CD1c-positive myeloid dendritic cell (primary cell): ENCODE data around the gene PHACTR4.
"Not testable (repeated sequence)": the region's sequence is repeated elsewhere in the genome, so short reads cannot be mapped to it uniquely, and the experiment has no call there.

Source experiments
- DNase-seq: peaks from one replicate; pipeline ENCODE4 v3.0.0-alpha.2; 2016; ENCODE audit errors: extremely low spot score

Gene PHACTR4

DNA sequence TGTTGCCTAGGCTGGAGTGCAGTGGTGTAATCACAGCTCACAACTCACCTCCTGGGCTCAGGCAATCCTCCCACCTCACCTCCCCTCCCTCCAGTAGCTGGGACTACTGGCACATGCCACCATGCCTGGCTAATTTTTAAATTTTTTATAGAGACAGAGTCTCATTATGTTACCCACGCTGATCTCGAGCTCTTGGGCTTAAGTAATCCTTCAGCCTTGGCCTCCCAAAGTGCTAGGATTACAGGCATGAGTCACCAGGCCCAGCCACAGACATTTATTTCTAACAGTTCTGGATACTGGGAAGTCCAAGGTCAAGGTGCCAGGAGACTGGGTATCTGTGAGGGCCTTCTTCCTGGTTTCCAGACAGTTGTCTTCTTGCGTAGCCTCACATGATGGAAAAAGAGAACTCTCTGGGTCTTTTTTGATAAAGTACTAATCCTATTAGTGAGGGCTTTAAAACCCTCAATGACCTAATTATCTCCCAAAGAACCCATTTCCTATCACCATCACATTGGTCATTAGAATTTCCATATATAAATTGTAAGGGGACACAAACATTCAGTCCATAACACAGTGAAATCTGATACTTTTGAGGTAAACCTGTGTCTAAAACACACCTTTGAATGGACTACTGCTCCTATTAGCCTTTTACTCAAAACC, 67.9 kb downstream of the PHACTR4 start:
- DNase-seq, result peak; percentile 62

DNA sequence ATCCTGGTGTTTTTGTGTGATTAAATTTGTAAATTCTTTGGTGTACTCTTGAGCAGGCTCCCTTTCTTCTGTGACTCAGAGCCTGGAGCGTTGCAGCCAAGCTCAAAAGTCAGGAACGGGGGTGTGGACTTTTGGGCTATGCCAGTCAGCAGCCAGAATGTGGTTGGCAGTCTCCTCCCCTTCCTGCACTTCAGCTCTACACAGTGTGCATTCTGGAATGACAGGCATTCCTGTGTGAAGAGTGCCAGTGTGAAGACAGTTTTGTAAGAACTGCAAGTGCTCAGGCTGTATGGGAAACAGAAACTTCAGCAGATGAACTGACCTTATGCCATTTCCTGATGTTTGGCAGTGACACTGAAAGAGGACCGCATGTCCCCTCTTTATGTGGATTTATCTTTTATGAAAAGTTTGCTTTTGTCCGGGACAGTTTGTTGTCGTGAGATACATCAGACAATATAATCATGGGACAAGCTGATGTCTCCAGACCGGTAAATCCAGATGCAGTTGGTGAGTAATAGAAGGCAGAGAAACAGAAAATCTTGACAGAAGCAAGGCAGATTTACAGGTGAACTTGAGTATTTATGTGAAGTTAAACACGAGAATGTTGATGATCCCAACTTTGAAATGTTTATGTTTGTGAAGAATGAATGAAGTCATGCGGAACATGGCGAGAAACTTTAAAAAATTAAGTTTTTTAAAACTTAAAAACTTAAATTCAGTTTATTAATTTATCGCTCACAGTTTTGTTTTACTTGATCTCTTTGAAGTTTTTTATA, 68.6 kb downstream of the PHACTR4 start:
- DNase-seq, result peak; percentile 69

DNA sequence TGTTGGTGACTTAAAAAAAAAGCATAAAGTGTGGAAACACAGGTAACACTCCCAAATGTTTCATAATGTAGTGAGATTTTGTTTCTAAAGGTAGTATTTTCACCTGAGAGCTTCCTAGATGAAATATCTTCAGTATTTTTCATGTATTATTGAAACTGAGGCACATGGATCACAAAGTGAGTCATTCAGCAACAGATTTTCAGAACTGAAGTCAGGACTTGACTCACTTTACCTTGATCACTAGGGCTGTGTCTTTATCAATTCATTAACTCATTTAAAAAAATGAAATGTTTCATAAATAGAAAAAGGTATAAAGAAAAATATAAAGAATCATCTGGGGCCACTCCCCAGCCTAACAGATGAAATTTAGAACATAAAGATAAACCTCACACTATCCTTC, 69.8 kb downstream of the PHACTR4 start:
- no peak for DNase-seq

DNA sequence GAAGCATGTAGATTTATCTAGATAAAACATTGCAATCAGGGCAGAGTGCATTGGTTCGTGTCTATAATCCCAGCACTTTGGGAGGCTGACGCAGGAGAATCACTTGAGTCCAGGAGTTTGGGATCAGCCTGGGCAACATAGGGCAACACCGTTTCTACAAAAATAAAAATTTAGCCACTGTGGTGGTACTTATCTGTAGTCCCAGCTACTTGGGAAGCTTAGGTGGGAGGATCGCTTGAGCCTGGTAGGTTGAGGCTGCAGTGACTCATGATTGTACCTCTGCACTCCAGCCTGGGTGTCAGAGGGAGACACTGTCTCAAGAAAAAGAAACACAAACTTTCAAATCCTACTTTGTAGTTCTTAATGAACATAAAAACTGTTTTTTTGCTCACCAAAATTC, 72.1 kb downstream of the PHACTR4 start:
- DNase-seq, result no peak

DNA sequence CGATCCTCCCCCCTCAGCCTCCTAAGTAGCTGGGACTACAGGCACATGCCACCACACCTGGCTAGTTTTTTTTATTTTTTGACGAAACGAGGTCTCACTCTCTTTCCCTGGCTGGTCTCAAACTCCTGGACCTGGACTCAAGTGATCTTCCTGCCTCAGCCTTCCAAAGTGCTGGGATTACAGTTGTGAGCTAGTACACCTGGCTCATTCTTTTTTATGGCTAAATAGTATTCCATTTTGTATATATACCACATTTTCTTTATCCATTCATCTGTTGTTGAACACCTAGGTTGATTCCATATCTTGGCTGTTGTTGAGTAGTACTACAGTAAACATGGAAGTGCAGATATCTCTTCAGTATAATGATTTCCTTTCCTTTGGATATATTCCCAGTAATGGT, 74.0 kb downstream of the PHACTR4 start:
- no peak for DNase-seq

DNA sequence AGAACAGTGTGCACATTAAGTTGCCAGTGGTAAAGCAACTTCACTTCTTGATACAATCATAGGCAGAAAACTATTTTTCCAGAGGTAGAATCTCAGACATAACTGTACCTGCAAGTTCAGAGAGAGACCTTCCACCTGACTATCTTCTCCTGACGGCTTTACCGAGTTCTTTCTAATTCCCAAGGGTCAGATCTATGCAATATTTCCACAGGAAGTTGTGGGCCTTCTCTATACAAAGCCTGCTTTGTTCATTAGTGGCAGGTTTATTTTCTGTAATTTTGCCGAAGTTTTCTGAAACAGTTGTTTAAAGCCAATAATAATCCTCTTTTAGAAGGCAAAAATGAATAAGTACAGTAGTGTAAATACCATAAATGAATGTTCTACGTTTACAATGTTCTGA, 78.1 kb downstream of the PHACTR4 start:
- DNase-seq, result no peak

DNA sequence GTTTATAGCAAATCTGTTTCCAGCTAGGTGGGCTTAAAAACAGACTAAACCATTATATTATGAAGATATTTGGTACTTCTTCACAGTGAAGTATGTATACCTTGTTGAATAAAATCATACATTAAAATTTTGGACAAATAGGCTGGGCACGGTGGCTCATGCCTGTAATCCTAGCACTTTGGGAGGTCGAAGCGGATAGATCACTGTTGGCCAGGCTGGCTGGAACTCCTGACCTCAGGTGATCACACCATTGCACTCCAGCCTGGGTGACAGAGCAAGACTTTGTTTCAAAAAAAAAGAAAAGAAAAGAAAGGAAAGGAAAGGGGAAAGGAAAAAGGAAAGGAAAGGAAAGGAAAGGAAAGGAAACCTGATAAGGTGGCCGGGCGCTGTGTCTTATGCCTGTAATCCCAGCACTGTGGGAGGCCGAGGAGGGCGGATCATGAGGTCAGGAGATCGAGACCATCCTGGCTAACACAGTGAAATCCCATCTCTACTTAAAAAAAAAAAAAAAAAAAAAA, 78.6 kb downstream of the PHACTR4 start:
- DNase-seq, result not testable (repeated sequence)

DNA sequence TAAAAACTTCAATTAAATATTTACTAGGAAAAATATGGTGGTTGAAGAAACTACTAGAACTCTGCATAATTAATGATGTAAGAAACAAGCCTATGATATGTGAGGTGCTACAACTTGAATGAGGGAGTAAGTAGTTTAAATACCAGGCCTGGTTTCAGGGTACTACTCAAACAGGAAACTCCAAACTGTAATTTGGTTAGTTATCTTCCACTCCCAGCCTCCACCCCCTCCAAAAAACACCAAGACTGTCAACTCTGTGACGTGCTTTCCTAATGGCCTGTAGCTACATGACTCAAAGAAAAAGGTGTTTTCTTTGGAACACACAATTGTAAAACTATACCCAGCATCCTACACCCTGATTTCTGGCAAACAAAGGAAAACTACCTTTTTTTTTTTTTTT, 80.4 kb downstream of the PHACTR4 start:
- no peak for DNase-seq

DNA sequence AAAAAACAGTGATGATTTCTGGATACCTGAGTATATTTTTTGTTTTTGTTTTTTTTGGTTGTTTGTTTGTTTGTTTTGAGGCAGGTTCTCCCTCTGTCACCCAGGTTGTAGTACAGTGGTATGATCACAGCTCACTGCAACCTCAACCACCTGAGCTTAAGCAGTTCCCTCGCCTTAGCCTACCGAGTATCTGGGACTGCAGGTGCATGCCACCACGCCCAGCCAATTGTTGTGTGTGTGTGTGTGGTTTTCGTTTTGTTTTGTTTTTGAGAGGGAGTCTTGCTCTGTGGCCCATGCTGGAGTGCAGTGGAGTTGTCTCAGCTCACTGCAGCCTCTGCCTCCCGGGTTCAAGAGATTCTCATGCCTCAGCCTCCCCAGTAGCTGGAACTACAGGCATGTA, 81.0 kb downstream of the PHACTR4 start:
- no peak for DNase-seq

DNA sequence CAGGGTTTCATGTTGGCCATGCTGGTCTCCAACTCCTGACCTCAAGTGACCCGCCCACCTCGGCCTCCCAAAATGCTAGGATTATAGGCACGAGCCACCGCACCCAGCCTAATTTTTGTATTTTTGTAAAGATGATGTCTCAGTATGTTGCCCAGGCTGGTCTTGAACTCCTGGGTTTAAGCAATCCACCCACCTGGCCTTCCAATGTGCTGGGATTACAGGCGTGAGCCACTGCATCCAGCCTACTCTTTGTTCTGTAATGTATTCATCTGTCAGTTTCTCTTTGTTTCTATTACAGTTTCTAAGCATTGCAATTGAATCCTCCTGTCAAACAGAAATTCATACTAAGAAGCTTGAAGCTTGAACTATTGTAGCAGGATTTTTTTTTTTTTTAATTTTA, 81.5 kb downstream of the PHACTR4 start:
- DNase-seq, result no peak

DNA sequence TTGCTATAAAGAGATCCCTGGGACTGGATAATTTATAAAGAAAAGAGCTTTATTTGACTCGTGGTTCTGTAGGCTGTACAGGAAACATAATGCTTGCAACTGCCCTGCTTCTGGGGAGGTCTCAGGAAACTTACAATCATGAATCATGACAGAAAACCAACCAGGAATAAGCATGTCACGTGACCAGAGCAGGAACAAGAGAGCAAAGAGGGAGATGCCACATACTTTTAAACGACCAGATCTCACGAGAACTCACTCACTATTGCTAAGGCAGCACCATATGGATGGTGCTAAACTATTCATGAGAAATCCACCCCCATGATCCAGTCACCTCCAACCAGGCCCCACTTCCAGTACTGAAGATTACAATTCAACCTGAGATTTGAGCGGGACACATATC, 86.5 kb downstream of the PHACTR4 start:
- DNase-seq, result peak; percentile 17

DNA sequence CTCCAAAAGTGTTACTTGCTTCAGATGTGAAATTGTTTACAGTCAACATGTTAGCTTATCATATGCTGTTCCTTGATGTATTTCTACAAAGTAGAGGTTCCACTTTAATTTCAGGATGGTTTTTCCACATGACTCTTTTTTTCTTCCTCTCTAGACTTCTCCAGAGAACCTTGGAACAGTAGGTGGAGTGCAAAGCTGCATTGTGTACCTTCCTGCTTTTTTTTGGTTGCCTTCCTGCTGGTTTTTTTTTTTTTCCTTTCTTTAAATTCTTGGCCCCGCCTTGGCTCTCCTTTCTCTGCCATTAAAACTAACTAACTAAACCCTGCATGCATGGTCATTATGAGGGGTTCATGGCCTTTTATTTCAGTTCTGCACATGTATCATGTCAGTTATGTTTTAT, 88.1 kb downstream of the PHACTR4 start:
- DNase-seq, result no peak

DNA sequence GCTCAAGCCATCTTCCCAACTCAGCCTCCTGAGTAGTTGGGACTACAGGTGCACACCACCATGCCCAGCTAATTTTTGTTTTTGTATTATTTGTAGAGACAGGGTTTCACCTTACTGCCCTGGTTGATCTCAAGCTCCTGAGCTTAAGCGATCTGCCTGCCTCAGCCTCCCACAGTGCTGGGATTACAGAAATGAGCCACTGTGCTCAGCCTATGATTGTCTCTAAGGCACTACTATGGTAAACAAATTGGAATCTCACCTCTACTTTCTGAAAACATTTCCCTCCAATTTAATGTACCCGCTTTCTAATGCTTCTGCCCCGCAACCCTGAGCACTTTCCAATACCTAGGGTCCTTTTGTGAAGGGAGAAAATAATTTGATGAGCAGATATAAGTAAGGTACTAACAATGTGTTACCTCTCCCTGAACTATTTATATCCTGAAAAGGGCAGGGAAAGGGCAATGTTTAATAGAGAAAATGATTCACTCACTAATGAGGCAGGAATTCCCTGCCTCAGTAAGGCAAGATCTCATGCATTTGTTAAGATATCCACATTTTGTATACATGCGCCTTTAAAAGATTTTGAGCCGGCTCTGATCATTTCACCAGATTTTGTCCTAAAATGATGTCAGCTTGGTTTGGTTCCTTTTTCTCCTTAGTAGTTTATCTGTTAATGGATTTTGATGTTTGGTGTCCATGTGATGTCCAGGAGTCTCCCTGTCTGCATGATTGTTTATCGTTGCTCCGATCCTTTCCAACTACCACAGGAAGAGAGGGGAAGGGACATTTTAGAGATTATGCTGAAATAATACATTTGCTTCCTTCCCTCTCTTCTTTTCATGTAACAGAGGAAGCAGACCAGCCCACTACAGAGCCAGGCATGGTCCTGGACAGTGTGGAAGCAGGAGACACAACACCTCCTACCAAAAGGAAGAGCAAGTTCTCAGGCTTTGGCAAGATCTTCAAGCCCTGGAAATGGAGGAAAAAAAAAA, 89.0 kb downstream of the PHACTR4 start:
- DNase-seq, result no peak

DNA sequence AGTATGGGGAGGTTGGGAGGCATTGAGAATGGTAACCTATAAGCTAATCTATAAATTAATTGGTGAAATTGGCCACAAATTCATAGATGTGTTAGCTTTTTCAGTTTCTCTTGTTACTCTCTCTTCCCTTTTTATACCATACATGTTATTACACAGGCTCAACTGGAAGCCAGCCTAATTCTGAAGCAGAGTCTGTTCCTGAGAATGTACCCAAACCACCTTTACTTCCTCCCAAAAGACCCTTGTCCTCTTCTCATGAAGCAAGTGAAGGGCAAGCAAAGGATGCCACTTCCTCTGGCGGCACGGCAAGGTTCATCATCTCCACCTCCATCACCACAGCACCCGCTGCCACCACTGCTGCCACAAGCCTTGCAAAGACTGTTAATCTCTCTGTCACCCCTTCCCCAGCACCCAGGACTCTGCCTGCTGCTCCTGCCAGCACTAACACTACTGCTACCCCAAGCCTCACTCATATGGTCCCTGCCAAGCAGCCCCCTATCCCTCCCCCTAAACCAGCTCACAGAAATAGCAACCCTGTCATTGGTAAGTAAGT, 96.8 kb downstream of the PHACTR4 start:
- no peak for DNase-seq

DNA sequence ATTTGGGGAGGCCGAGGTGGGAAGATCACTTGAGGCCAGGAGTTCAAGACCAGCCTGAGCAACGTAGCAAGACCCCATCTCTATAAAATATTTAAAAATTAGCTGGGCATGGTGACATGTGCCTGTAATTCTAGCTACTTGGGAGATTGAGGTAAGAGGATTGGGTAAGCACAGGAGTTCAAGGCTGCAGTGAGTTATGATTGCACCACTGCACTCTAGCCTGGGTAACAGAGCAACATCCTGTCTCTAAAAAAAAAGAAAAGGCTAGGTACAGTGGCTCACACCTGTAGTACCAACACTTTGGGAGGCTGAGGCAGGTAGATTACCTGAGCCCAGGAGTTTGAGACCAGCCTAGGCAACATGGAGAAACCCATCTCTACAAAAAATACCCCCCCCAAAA, 100.6 kb downstream of the PHACTR4 start:
- no peak for DNase-seq

DNA sequence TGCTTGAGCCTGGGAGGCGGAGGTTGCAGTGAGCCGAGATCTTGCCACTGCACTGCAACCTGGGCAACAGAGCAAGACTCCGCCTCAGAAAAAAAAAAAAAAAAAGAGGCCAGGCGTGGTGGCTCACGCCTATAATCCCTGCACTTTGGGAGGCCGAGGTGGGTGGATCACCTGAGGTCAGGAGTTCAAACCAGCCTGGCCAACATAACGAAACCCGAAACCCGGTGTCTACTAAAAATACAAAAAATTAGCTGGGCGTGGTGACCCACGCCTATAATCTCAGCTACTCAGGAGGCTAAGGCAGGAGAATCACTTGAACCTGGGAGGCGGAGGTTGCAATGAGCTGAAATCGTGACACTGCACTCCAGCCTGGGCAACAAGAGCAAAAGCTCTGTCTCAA, 110.0 kb downstream of the PHACTR4 start:
- not testable (repeated sequence) for DNase-seq

DNA sequence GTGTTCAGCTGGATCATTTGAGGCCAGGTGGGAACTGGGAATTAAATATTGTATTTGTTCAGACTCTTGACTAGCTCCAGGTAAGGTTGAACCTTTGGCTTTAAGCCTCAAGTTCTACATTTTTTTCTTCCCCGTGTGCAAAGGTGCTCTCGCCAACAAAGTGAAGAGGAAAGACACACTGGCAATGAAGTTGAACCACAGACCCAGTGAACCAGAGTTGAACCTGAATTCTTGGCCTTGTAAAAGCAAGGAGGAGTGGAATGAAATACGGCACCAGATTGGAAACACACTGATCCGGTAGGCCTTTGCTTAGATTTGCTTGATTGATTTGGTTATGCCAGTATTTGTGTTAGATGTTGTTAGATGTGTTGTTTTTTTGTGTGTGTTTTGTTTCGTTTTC, 110.8 kb downstream of the PHACTR4 start:
- no peak for DNase-seq

DNA sequence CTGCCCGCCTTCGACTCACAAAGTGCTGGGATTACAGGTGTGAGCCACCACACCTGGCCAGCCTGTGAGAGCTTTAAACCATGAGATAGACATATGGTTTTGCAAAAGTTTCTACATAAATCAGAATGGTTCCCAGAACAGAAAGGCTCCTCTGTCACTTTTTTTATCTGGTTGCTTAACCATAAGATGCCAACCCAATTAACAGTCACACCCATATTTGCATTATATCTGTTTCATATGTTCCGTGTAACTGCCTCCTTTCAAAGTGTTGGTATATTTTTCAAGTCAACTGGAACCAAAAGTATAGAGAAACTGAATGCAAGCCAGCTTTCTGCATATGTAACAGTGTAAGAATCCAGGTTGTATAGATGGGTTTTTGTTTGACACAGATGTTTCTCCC, 112.6 kb downstream of the PHACTR4 start:
- DNase-seq, result no peak

DNA sequence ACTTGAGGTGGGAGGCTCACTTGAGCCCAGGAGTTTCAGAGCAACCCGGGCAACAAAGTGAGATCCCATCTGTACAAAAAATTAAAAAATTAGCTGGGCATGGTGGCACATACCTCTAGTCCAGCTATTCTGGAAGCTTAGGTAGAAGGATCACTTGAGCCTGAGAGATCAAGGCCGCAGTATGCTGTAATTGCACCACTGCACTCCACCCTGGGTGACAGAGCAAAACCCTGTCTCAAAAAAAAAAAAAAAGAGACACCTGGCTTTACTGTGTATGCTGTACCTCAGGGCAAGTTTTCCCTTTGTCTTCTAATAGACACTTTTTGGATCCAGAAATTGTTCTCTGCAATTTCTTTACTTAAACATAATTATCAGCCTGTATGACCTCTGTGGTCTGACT, 113.2 kb downstream of the PHACTR4 start:
- no peak for DNase-seq

DNA sequence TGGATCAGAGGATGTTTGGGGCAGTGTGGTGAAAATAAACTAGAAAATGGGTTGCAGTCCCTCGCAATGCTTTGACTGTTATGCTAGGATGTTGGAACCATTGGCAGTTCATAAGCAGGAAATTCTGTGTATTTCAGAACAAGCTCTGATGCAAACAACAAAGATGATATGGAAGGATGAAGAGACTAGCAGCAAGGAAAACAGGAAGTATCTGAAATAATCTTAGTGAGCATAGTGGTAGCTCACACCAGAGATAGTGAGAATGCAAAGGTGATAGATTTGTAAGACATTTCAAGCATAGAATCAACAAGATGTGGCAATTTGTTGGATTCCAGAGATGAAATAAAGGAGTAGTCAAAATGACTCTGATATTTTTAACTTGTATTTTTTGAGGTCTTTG, 125.2 kb downstream of the PHACTR4 start:
- no peak for DNase-seq

DNA sequence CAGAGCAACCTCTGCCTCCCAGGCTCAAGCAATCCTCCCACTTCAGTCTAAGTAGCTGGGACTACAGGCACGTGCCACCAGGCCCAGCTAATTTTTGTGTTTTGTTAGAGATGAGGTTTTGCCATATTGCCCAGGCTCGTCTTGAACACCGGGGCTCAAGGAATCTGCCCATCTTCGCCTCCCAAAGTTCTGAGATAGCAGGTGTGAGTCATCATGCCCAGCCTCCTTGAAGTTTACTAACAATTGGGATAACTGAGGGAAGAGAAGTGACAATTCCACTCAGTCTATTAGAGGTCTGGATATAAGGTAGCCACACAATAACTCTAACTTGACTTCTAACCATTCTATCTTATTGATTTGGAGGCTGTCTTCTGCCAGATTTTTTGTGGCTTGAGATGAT, 130.0 kb downstream of the PHACTR4 start:
- no peak for DNase-seq

DNA sequence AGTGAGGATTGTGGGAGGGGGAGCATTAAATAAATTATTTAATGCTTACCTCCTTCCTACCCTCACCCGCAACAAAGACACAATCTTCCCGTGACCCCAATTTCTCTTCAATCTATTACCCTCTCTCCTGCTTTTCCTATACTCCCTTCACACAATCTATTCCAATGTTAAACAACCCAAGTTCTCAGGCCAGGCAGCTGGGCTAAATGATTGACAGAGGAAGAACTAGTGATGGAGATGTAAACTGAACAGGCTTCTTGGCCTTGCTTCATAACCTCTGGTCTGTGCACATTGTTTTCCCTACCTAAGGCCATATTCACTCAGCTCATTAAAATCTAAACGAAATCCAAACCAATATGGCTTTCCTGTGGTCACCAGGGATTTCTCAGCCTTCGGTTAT, 132.4 kb downstream of the PHACTR4 start:
- DNase-seq, result no peak
